SK-N-SH treated with all-trans-retinoic acid at 6 μM for 48 hours (cell line): ENCODE measurements around the gene LMAN1L.

Experiments used
- TF ChIP-seq, protein P1 (sequence below): fragments of 250-450 bp; sonication (Bioruptor Pico); IDR thresholded peaks from 2 replicates; pipeline ENCODE4 v1.5.0; 2020; ENCODE audit warnings: mild to moderate bottlenecking, moderate library complexity
- TF ChIP-seq, protein P2 (sequence below): fragments of 250-450 bp; sonication (Bioruptor Pico); IDR thresholded peaks from 2 replicates; pipeline ENCODE4 v1.8.0; 2020; ENCODE audit warnings: mild to moderate bottlenecking, moderate library complexity, borderline replicate concordance

DNA sequence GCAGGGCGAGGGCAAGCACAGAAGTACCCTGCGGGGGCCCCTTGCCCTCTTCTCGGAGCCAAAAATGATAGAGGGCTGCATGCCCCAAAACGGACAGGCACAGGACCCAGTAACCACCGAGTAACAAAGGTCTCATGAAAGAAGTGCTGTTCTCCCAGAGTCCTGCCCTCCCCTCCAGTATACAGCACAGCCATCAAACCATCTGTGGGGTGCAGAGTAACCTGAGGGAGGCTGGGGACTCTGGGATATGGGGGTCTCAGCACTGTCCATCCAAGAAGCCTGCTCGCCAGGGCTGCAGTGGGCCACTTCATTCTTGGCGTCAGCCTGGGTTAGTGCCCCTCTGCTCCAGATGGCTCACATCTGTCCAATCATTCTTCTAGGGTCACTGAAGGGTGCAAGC, 24.2 kb downstream of the LMAN1L start:
- TF ChIP-seq, protein P1, sequence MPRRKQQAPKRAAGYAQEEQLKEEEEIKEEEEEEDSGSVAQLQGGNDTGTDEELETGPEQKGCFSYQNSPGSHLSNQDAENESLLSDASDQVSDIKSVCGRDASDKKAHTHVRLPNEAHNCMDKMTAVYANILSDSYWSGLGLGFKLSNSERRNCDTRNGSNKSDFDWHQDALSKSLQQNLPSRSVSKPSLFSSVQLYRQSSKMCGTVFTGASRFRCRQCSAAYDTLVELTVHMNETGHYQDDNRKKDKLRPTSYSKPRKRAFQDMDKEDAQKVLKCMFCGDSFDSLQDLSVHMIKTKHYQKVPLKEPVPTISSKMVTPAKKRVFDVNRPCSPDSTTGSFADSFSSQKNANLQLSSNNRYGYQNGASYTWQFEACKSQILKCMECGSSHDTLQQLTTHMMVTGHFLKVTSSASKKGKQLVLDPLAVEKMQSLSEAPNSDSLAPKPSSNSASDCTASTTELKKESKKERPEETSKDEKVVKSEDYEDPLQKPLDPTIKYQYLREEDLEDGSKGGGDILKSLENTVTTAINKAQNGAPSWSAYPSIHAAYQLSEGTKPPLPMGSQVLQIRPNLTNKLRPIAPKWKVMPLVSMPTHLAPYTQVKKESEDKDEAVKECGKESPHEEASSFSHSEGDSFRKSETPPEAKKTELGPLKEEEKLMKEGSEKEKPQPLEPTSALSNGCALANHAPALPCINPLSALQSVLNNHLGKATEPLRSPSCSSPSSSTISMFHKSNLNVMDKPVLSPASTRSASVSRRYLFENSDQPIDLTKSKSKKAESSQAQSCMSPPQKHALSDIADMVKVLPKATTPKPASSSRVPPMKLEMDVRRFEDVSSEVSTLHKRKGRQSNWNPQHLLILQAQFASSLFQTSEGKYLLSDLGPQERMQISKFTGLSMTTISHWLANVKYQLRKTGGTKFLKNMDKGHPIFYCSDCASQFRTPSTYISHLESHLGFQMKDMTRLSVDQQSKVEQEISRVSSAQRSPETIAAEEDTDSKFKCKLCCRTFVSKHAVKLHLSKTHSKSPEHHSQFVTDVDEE: no peak
- TF ChIP-seq, protein P2, sequence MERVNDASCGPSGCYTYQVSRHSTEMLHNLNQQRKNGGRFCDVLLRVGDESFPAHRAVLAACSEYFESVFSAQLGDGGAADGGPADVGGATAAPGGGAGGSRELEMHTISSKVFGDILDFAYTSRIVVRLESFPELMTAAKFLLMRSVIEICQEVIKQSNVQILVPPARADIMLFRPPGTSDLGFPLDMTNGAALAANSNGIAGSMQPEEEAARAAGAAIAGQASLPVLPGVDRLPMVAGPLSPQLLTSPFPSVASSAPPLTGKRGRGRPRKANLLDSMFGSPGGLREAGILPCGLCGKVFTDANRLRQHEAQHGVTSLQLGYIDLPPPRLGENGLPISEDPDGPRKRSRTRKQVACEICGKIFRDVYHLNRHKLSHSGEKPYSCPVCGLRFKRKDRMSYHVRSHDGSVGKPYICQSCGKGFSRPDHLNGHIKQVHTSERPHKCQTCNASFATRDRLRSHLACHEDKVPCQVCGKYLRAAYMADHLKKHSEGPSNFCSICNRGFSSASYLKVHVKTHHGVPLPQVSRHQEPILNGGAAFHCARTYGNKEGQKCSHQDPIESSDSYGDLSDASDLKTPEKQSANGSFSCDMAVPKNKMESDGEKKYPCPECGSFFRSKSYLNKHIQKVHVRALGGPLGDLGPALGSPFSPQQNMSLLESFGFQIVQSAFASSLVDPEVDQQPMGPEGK (CRISPR knock-in tag): no peak
